ENCODE measurements around the gene EIPR1. TPM values are rescaled to one million over a fixed set of nuclear protein-coding genes. Genes with fewer than 3 reads are reported as not detected.

The EIPR1 gene
- total and polyA plus RNA-seq, 2 experiments from 2014 or later, result 17.4 to 46.3 TPM

GRCh38 chr2:3268705-3269029 lies 109.0 kb downstream of the EIPR1 start (continued):
- TF ChIP-seq REST (IDR thresholded peaks at IDR 0.05; ENCODE audit: unreplicated experiment), result no peak
- TF ChIP-seq ZNF462 (CRISPR knock-in tag; IDR thresholded peaks at IDR 0.05), result no peak
- no peak for TF ChIP-seq EZH2phosphoT487 (IDR thresholded peaks at IDR 0.05; ENCODE audit: unreplicated experiment)
- TF ChIP-seq JUNB (IDR thresholded peaks at IDR 0.05; ENCODE audit: unreplicated experiment), result no peak
